Measurements from ENCODE around the gene SPTB. TPM values are rescaled to one million over a fixed set of nuclear protein-coding genes. Genes with fewer than 3 reads are reported as not detected.

Gene SPTB
- polyA plus RNA-seq, 1 donor (not counting 4 experiments of a cell fraction or from before 2014, with no cell fraction given), result not detected

GRCh38 chr14:64906022-64906421 lies 26.3 kb upstream of the SPTB start:
- Histone ChIP-seq H3K27me3 (ENCODE audit: control insufficient read depth, extremely low read depth, insufficient read depth, low read length) (no peaks in the 10 kb centered on the region), H3K9me3 (ENCODE audit: control insufficient read depth, low read depth, low read length) (no peaks in the 10 kb centered on the region), H4K20me1 (ENCODE audit: control insufficient read depth, extremely low read depth, insufficient read depth, low read length) (no peaks in the 10 kb centered on the region), H3K4me1 (ENCODE audit: control insufficient read depth, extremely low read depth, insufficient read depth, low read length) (no peaks in the 10 kb centered on the region), H3K9ac (ENCODE audit: control insufficient read depth, extremely low read depth, insufficient read depth, low read length) (no peak overlapping the region), H3K79me2 (ENCODE audit: control insufficient read depth, insufficient read depth, low read length) (no peaks in the 10 kb centered on the region), H3K4me2 (ENCODE audit: control insufficient read depth, extremely low read depth, insufficient read depth, low read depth, low read length) (peak overlapping the region; percentile 28), H3K36me3 (ENCODE audit: control insufficient read depth in 2 of 2, extremely low read depth in 1 of 2, insufficient read depth in 2 of 2, low read length in 2 of 2) (no peaks in the 10 kb centered on the region), H3K27ac (ENCODE audit: control insufficient read depth, insufficient read depth, low read length) (no peak overlapping the region), H3K9me1 (ENCODE audit: control insufficient read depth, extremely low read depth, insufficient read depth, low read length) (no peaks in the 10 kb centered on the region), H2AFZ (ENCODE audit: control insufficient read depth, low read length) (peak overlapping the region; percentile 56), H3K4me3 (ENCODE audit: control insufficient read depth in 2 of 3, extremely low read depth in 1 of 3, insufficient read depth in 2 of 3, low read depth in 1 of 3, low read length in 3 of 3) (no peak overlapping the region)
- dilution Hi-C loops (cut with MboI; ENCODE audit: extremely low pct_ligation_motif_present, low sequenced_read_pairs), result no loop called here
- TF ChIP-seq CTCF (optimal IDR thresholded peaks at IDR 0.05 in 1 of 3, IDR thresholded peaks at IDR 0.05 in 1 of 3, conservative IDR thresholded peaks at IDR 0.05 in 1 of 3; ENCODE audit: extremely low read depth in 1 of 3, insufficient read depth in 2 of 3, low read length in 3 of 3) (no peak), EZH2 (IDR thresholded peaks at IDR 0.05; ENCODE audit: low read length) (no peak)
- FAIRE-seq, result no peak
- DNase-seq (ENCODE audit: low read depth, low spot score), result no peak

GRCh38 chr14:64899958-64900357 lies 20.3 kb upstream of the SPTB start:
- dilution Hi-C loops (cut with MboI; ENCODE audit: extremely low pct_ligation_motif_present, low sequenced_read_pairs), result no loop called here
- Histone ChIP-seq H2AFZ (ENCODE audit: control insufficient read depth, low read length) (no peak overlapping the region), H3K36me3 (ENCODE audit: control insufficient read depth in 2 of 2, extremely low read depth in 1 of 2, insufficient read depth in 2 of 2, low read length in 2 of 2) (no peaks in the 10 kb centered on the region), H3K9ac (ENCODE audit: control insufficient read depth, extremely low read depth, insufficient read depth, low read length) (no peak overlapping the region), H3K4me2 (ENCODE audit: control insufficient read depth, extremely low read depth, insufficient read depth, low read depth, low read length) (no peak overlapping the region), H3K9me3 (ENCODE audit: control insufficient read depth, low read depth, low read length) (no peaks in the 10 kb centered on the region), H3K9me1 (ENCODE audit: control insufficient read depth, extremely low read depth, insufficient read depth, low read length) (no peaks in the 10 kb centered on the region), H3K27ac (ENCODE audit: control insufficient read depth, insufficient read depth, low read length) (no peak overlapping the region), H3K79me2 (ENCODE audit: control insufficient read depth, insufficient read depth, low read length) (no peaks in the 10 kb centered on the region), H3K4me1 (ENCODE audit: control insufficient read depth, extremely low read depth, insufficient read depth, low read length) (no peaks in the 10 kb centered on the region), H4K20me1 (ENCODE audit: control insufficient read depth, extremely low read depth, insufficient read depth, low read length) (no peaks in the 10 kb centered on the region), H3K27me3 (ENCODE audit: control insufficient read depth, extremely low read depth, insufficient read depth, low read length) (no peaks in the 10 kb centered on the region), H3K4me3 (ENCODE audit: control insufficient read depth in 2 of 3, extremely low read depth in 1 of 3, insufficient read depth in 2 of 3, low read depth in 1 of 3, low read length in 3 of 3) (no peak overlapping the region)
- TF ChIP-seq CTCF (optimal IDR thresholded peaks at IDR 0.05 in 1 of 3, IDR thresholded peaks at IDR 0.05 in 1 of 3, conservative IDR thresholded peaks at IDR 0.05 in 1 of 3; ENCODE audit: extremely low read depth in 1 of 3, insufficient read depth in 2 of 3, low read length in 3 of 3) (no peak), EZH2 (IDR thresholded peaks at IDR 0.05; ENCODE audit: low read length) (no peak)
- DNase-seq (ENCODE audit: low read depth, low spot score) (no peak), FAIRE-seq (peak; percentile 29)

Measured in keratinocyte (primary cell).